HepG2 (cell line): Measurements from ENCODE around the gene PIM3. TPM values are rescaled to one million over a fixed set of nuclear protein-coding genes. Genes with fewer than 3 reads are reported as not detected.

ENCODE experiments used
- ATAC-seq: fragments of 200-7000 bp; cut with Tn5 transposase; 3 replicates; pipeline ENCODE4 v1.9.1; 2020; ENCODE audit warnings: mild to moderate bottlenecking, moderate library complexity
- BruUV-seq: library from RNA; stranded (reverse); fragments of 400-500 nt; replicated peaks from 2 replicates; lab custom pipeline; 2021; lab: Mats Ljungman, UMichigan
- CTCF ChIA-PET: fragments of 300-600 bp; formaldehyde crosslinking; extraction: SDS; loops from one replicate; lab custom pipeline; 2021; ENCODE audit warnings: low total read pairs, inconsistent platforms, low intra/inter-chr PET ratio; lab: Yijun Ruan, JAX
- POLR2A ChIA-PET: fragments of 350-600 bp; sonication (Branson Sonifier 250); formaldehyde crosslinking; loops from one replicate; lab custom pipeline; 2020; ENCODE audit warnings: antibody characterized with exemption, inconsistent platforms; lab: Yijun Ruan, JAX
- DNase-seq: peaks from one replicate; pipeline ENCODE4 v3.0.0-alpha.2; 2015; ENCODE audit warnings: low spot score
- FAIRE-seq: peaks from 3 replicates; lab custom pipeline; 2011; peaks lifted over from hg19 to GRCh38; lab: Jason Lieb, UNC
- H2AFZ ChIP-seq: one replicate; pipeline ENCODE4 v1.6.1; 2011; ENCODE audit warnings: low read length, inconsistent platforms
- H3K27ac ChIP-seq: fragments of 300-600 bp; 3 replicates; pipeline ENCODE4 v1.8.0; 2011; ENCODE audit warnings: mixed run types, mild to moderate bottlenecking, mixed read lengths, low read length, inconsistent platforms; ENCODE audit not compliant: insufficient read depth; ENCODE audit errors: extremely low read length
- H3K27me3 ChIP-seq, 2 experiments: fragments of 200-600 bp in 1 of 2; 2 replicates in 1 of 2; 3 replicates in 1 of 2; pipeline versions ENCODE4 v1.6.0 to v1.8.0; 2011; ENCODE audit warnings: low read length in 2 of 2, mild to moderate bottlenecking in 2 of 2, moderate library complexity in 2 of 2, inconsistent platforms in 1 of 2; ENCODE audit not compliant: insufficient read depth in 2 of 2, control insufficient read depth in 1 of 2
- H3K36me3 ChIP-seq, 2 experiments: fragments of 200-600 bp in 1 of 2; replicated peaks in 1 of 2; 2 replicates in 1 of 2; 3 replicates in 1 of 2; pipeline versions ENCODE4 v1.5.1 to v1.8.0; 2011; ENCODE audit warnings: low read length in 2 of 2, inconsistent platforms in 1 of 2; ENCODE audit not compliant: insufficient read depth in 2 of 2, control insufficient read depth in 1 of 2
- H3K4me1 ChIP-seq: 2 replicates; pipeline ENCODE4 v1.5.1; 2012; ENCODE audit warnings: low read length, inconsistent platforms; ENCODE audit not compliant: insufficient read depth
- H3K4me2 ChIP-seq: 2 replicates; pipeline ENCODE4 v1.6.0; 2011; ENCODE audit warnings: low read depth, low read length, inconsistent platforms
- H3K4me3 ChIP-seq, 3 experiments: fragments of 200-600 bp in 1 of 3; sonication (generic), shearing (Covaris generic) in 1 of 3; replicated peaks in 1 of 3; 2 replicates each; pipeline ENCODE4 v1.5.1; 2011 to 2016; ENCODE audit warnings: low read length in 3 of 3, inconsistent platforms in 2 of 3, low read depth in 2 of 3, mild to moderate bottlenecking in 2 of 3, control low read depth in 1 of 3, mixed read lengths in 1 of 3; ENCODE audit not compliant: insufficient read depth in 1 of 3
- H3K79me2 ChIP-seq: one replicate; pipeline ENCODE4 v1.6.1; 2011; ENCODE audit warnings: low read length, inconsistent platforms; ENCODE audit not compliant: insufficient read depth
- H3K9ac ChIP-seq: 2 replicates; pipeline ENCODE4 v1.6.0; 2011; ENCODE audit warnings: mild to moderate bottlenecking, low read depth, low read length, inconsistent platforms; ENCODE audit not compliant: insufficient read depth
- H3K9me3 ChIP-seq: 2 replicates; pipeline ENCODE4 v1.5.1; 2012; ENCODE audit warnings: mild to moderate bottlenecking, low read length
- H4K20me1 ChIP-seq: 2 replicates; pipeline ENCODE4 v1.6.0; 2011; ENCODE audit warnings: inconsistent platforms, mild to moderate bottlenecking, low read length, moderate library complexity; ENCODE audit not compliant: insufficient read depth
- NR3C1 ChIP-seq: sonication (generic); formaldehyde crosslinking; IDR thresholded peaks from 2 replicates; pipeline ENCODE4 v1.4.0; 2020; ENCODE audit warnings: missing genetic modification reagents
- ONECUT2 ChIP-seq: sonication (generic); formaldehyde crosslinking; IDR thresholded peaks from 2 replicates; pipeline ENCODE4 v1.4.0; 2020; ENCODE audit warnings: missing genetic modification reagents
- POLR2G ChIP-seq: fragments of 200-400 bp; formaldehyde crosslinking; IDR thresholded peaks from 2 replicates; pipeline ENCODE4 v1.6.1; 2018; ENCODE audit warnings: mild to moderate bottlenecking, low read depth, low read length, moderate library complexity
- SIX1 ChIP-seq: sonication (generic); formaldehyde crosslinking; IDR thresholded peaks from 2 replicates; pipeline ENCODE4 v1.4.0; 2020; ENCODE audit warnings: missing genetic modification reagents, borderline replicate concordance
- SPEN ChIP-seq: sonication (generic); formaldehyde crosslinking; IDR thresholded peaks from 2 replicates; pipeline ENCODE4 v1.5.1; 2020; ENCODE audit warnings: low read depth, mild to moderate bottlenecking, missing genetic modification reagents
- ZNF3 ChIP-seq: IDR thresholded peaks from 2 replicates; pipeline ENCODE4 v1.7.0; 2017; ENCODE audit warnings: inconsistent platforms
- ZNF337 ChIP-seq: sonication (generic); formaldehyde crosslinking; IDR thresholded peaks from 2 replicates; pipeline ENCODE4 v1.5.1; 2020; ENCODE audit warnings: missing genetic modification reagents, low read depth, mild to moderate bottlenecking, borderline replicate concordance
- WGBS: methylation state at CpG from one replicate; pipeline ENCODE4 v1.1.6; 2017; ENCODE audit warnings: low lambda C conversion rate; 5-methylcytosine and 5-hydroxymethylcytosine counted together
- in situ Hi-C: cut with HindIII; loops from 2 replicates; pipeline ENCODE4 v1.10.0; 2017; ENCODE audit warnings: low pct_unique_long_range_greater_than_20kb; ENCODE audit not compliant: extremely low pct_ligation_motif_present
- intact Hi-C: fragments of 100-400 bp; cut with micrococcal nuclease; formaldehyde crosslinking; loops from one replicate; pipeline ENCODE4 v1.10.0; 2022; ENCODE audit not compliant: unreplicated experiment
- polyA plus RNA-seq, 8 experiments: library from polyadenylated mRNA; depleted of rRNA in 3 of 8; stranded (reverse) in 7 of 8; unstranded in 1 of 8; fragments of >200 nt; fragmentation: Illumina TruSeq in 4 of 8; extraction: Trizol in 4 of 8; gene quantifications; 2 replicates each; pipeline versions ENCODE4 v1.2.1 to v1.2.3, GENCODE V29; 2011 to 2016; ENCODE audit warnings: low read depth in 4 of 8, missing spikeins in 1 of 8, mixed read lengths in 1 of 8; ENCODE audit not compliant: insufficient read depth in 1 of 8
- total RNA-seq, 5 experiments: library from RNA; depleted of rRNA; stranded (reverse); fragments of >200 nt; fragmentation: Illumina TruSeq; extraction: Trizol; gene quantifications; 2 replicates each; pipeline ENCODE4 v1.2.3, GENCODE V29; 2016; ENCODE audit warnings: low read depth in 1 of 5
- TF ChIP-seq, protein P1 (sequence below): sonication (generic); formaldehyde crosslinking; IDR thresholded peaks from 2 replicates; pipeline ENCODE4 v1.5.1; 2020; ENCODE audit warnings: mild to moderate bottlenecking, missing genetic modification reagents, moderate library complexity
- TF ChIP-seq, protein P2 (sequence below): sonication (generic); formaldehyde crosslinking; IDR thresholded peaks from 2 replicates; pipeline ENCODE4 v1.5.0; 2020; ENCODE audit warnings: missing genetic modification reagents, mild to moderate bottlenecking, borderline replicate concordance
- TF ChIP-seq, protein P3 (sequence below): sonication (generic); formaldehyde crosslinking; IDR thresholded peaks from 2 replicates; pipeline ENCODE4 v1.9.0; 2021; ENCODE audit warnings: missing genetic modification reagents, borderline replicate concordance
- TF ChIP-seq, protein P4 (sequence below): sonication (generic); formaldehyde crosslinking; conservative IDR thresholded peaks from 2 replicates; pipeline ENCODE4 v1.4.0; 2020; ENCODE audit warnings: missing genetic modification reagents

Gene PIM3
- total and polyA plus RNA-seq, 2 of the 13 experiments (the other 11 are each of a cell fraction or from before 2014, with no cell fraction given): 21.6 to 31.2 TPM

DNA sequence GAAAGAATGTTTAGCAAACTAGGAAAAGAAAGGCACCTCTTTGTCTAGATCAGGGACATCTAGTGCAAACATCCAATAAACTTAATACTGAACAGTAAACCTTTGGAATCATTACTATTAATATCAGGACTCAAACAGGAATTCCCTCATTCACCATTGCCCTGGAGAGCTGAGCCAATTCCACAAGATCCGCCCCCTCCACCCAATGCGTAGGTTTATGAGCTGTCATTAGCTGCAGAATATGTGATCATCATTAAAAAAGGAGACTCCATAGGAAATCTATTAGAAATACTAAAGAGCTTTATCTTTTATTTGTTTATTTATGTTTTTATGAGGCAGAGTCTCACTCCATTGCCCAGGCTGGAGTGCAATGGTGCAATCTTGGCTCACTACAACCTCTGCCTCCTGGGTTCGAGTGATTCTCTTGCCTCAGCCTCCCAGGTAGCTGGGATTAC is 46.5 kb downstream of the PIM3 start (continued):
- TF ChIP-seq, protein P1, sequence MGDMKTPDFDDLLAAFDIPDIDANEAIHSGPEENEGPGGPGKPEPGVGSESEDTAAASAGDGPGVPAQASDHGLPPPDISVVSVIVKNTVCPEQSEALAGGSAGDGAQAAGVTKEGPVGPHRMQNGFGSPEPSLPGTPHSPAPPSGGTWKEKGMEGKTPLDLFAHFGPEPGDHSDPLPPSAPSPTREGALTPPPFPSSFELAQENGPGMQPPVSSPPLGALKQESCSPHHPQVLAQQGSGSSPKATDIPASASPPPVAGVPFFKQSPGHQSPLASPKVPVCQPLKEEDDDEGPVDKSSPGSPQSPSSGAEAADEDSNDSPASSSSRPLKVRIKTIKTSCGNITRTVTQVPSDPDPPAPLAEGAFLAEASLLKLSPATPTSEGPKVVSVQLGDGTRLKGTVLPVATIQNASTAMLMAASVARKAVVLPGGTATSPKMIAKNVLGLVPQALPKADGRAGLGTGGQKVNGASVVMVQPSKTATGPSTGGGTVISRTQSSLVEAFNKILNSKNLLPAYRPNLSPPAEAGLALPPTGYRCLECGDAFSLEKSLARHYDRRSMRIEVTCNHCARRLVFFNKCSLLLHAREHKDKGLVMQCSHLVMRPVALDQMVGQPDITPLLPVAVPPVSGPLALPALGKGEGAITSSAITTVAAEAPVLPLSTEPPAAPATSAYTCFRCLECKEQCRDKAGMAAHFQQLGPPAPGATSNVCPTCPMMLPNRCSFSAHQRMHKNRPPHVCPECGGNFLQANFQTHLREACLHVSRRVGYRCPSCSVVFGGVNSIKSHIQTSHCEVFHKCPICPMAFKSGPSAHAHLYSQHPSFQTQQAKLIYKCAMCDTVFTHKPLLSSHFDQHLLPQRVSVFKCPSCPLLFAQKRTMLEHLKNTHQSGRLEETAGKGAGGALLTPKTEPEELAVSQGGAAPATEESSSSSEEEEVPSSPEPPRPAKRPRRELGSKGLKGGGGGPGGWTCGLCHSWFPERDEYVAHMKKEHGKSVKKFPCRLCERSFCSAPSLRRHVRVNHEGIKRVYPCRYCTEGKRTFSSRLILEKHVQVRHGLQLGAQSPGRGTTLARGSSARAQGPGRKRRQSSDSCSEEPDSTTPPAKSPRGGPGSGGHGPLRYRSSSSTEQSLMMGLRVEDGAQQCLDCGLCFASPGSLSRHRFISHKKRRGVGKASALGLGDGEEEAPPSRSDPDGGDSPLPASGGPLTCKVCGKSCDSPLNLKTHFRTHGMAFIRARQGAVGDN (CRISPR knock-in tag): no peak

DNA sequence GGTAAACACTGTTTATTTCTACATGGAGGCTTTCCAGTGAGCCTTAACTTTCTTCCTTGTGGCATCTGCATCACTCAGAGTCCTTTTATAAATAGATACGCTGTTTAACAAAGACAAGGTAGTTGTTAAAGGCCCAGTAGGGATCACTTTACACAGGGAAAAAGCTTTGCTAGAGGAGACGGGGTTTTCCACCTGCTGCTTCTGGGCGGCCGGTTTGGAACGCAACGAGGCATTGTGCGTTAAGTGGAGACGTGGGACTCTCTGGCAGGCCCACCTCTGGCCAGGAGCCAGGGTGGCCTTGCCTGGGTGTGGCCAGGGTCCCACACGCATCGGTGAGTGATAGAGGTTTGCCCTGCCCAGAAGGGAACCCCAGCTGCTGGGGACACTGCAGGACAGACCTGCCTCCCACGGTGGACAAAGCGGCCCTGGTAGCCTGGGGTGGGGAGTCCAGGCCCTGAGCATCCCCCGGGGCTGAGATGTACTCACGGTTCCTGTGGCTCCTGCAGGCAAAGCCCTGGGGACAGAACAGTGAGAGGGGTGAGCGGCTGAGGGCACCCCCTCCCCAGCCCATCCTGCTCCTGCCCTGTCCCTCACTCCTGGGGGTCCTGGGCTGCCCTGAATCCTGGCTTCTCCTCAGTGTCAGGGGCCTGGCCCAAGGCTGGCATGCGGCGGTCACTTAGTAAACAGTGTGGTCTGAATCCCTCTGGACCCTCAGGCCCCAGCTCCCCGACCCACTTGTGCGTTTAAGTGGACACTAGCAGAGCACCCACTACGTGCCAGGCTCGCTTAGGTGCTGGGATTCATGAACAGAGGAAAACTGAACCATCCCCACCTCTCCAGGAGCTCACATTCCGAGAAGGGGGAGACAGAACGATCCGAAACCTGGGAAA is 47.8 kb downstream of the PIM3 start:
- ChIA-PET POLR2A (interaction anchor here (0.8 kb wide), 1 partner anchor 42 kb away, joined by 3 read pairs; no protein-coding TSS in a partner anchor), CTCF (no interaction called here)
- Histone ChIP-seq H3K4me2 (no peak overlapping the region), H3K79me2 (no peaks in the 10 kb centered on the region), H3K9me3 (no peaks in the 10 kb centered on the region), H3K27ac (no peak overlapping the region), H3K4me1 (peaks cover 13% of the 10 kb centered on the region), H3K27me3 (peaks cover 17 to 49% of the 10 kb centered on the region in 2 experiments), H2AFZ (no peak overlapping the region), H3K4me3 (no peak overlapping the region), H3K9ac (no peak overlapping the region), H4K20me1 (no peaks in the 10 kb centered on the region), H3K36me3 (no peaks in the 10 kb centered on the region)
- DNase-seq (no peak), FAIRE-seq (no peak), ATAC-seq (no peak)
- intact Hi-C loops: no loop called here
- 41% methylated on average over 14 of the region's 24 CpGs for WGBS
- BruUV-seq: no TSS peak
- in situ Hi-C loops: no loop called here
- TF ChIP-seq, protein P2, sequence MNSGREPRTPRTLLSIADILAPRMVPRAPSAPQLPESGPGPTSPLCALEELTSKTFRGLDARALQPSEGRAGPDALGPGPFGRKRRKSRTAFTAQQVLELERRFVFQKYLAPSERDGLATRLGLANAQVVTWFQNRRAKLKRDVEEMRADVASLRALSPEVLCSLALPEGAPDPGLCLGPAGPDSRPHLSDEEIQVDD (CRISPR knock-in tag): no peak
- TF ChIP-seq, protein P3, sequence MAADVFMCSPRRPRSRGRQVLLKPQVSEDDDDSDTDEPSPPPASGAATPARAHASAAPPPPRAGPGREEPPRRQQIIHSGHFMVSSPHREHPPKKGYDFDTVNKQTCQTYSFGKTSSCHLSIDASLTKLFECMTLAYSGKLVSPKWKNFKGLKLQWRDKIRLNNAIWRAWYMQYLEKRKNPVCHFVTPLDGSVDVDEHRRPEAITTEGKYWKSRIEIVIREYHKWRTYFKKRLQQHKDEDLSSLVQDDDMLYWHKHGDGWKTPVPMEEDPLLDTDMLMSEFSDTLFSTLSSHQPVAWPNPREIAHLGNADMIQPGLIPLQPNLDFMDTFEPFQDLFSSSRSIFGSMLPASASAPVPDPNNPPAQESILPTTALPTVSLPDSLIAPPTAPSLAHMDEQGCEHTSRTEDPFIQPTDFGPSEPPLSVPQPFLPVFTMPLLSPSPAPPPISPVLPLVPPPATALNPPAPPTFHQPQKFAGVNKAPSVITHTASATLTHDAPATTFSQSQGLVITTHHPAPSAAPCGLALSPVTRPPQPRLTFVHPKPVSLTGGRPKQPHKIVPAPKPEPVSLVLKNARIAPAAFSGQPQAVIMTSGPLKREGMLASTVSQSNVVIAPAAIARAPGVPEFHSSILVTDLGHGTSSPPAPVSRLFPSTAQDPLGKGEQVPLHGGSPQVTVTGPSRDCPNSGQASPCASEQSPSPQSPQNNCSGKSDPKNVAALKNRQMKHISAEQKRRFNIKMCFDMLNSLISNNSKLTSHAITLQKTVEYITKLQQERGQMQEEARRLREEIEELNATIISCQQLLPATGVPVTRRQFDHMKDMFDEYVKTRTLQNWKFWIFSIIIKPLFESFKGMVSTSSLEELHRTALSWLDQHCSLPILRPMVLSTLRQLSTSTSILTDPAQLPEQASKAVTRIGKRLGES: no peak
- no peak for TF ChIP-seq SIX1 (CRISPR knock-in tag)
- TF ChIP-seq NR3C1 (CRISPR knock-in tag): no peak
- no peak for TF ChIP-seq ONECUT2
- TF ChIP-seq SPEN (CRISPR knock-in tag): no peak
- TF ChIP-seq, protein P4, sequence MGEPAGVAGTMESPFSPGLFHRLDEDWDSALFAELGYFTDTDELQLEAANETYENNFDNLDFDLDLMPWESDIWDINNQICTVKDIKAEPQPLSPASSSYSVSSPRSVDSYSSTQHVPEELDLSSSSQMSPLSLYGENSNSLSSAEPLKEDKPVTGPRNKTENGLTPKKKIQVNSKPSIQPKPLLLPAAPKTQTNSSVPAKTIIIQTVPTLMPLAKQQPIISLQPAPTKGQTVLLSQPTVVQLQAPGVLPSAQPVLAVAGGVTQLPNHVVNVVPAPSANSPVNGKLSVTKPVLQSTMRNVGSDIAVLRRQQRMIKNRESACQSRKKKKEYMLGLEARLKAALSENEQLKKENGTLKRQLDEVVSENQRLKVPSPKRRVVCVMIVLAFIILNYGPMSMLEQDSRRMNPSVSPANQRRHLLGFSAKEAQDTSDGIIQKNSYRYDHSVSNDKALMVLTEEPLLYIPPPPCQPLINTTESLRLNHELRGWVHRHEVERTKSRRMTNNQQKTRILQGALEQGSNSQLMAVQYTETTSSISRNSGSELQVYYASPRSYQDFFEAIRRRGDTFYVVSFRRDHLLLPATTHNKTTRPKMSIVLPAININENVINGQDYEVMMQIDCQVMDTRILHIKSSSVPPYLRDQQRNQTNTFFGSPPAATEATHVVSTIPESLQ (CRISPR knock-in tag): no peak
- TF ChIP-seq ZNF3 (CRISPR knock-in tag): no peak
- TF ChIP-seq ZNF337 (CRISPR knock-in tag): no peak
- TF ChIP-seq POLR2G: no peak
